HUES48 (cell line): ENCODE measurements around the gene AQP6.

ENCODE experiments used
- H3K27ac ChIP-seq: one replicate; pipeline ENCODE4 v1.7.0; 2013; ENCODE audit warnings: low read depth, low read length, inconsistent platforms
- H3K27me3 ChIP-seq: 2 replicates; pipeline ENCODE4 v1.6.1; 2013; ENCODE audit warnings: mild to moderate bottlenecking, low read length; ENCODE audit not compliant: control insufficient read depth, insufficient read depth
- H3K36me3 ChIP-seq: 2 replicates; pipeline ENCODE4 v1.6.1; 2013; ENCODE audit warnings: low read length; ENCODE audit not compliant: control insufficient read depth, insufficient read depth
- H3K4me1 ChIP-seq: 2 replicates; pipeline ENCODE4 v1.6.1; 2013; ENCODE audit warnings: mild to moderate bottlenecking, low read length; ENCODE audit not compliant: control insufficient read depth, insufficient read depth
- H3K4me3 ChIP-seq: 2 replicates; pipeline ENCODE4 v1.5.1; 2013; ENCODE audit warnings: mild to moderate bottlenecking, low read depth, low read length
- H3K9ac ChIP-seq: 2 replicates; pipeline ENCODE4 v1.6.1; 2013; ENCODE audit warnings: mild to moderate bottlenecking, low read depth, low read length, moderate library complexity
- H3K9me3 ChIP-seq: 2 replicates; pipeline ENCODE4 v1.6.1; 2013; ENCODE audit warnings: low read length; ENCODE audit not compliant: control insufficient read depth, insufficient read depth

The AQP6 gene

GRCh38 chr12:49951411-49952240 is 21.1 kb upstream of the AQP6 start:
- Histone ChIP-seq H3K9ac (no peak overlapping the region), H3K27ac (no peak overlapping the region), H3K4me1 (peaks cover 9% of the 10 kb centered on the region), H3K36me3 (no peaks in the 10 kb centered on the region), H3K9me3 (no peaks in the 10 kb centered on the region), H3K4me3 (no peak overlapping the region), H3K27me3 (peaks cover 25% of the 10 kb centered on the region)

GRCh38 chr12:49952391-49953055 is 20.2 kb upstream of the AQP6 start:
- no peak overlapping the region for H3K27ac ChIP-seq
- no peak overlapping the region for H3K9ac ChIP-seq
- peaks cover 5% of the 10 kb centered on the region; the same call in 1 of the 2 replicates for H3K4me1 ChIP-seq
- no peak overlapping the region for H3K4me3 ChIP-seq
- H3K9me3 ChIP-seq, result no peaks in the 10 kb centered on the region
- H3K36me3 ChIP-seq, result no peaks in the 10 kb centered on the region
- H3K27me3 ChIP-seq, result peaks cover 34% of the 10 kb centered on the region

GRCh38 chr12:49953151-49953550 is 19.6 kb upstream of the AQP6 start:
- Histone ChIP-seq H3K9ac (no peak overlapping the region), H3K27me3 (peaks cover 40% of the 10 kb centered on the region), H3K27ac (no peak overlapping the region), H3K4me3 (no peak overlapping the region), H3K36me3 (no peaks in the 10 kb centered on the region), H3K9me3 (no peaks in the 10 kb centered on the region), H3K4me1 (peaks cover 3% of the 10 kb centered on the region; the same call in 1 of the 2 replicates)

- Histone ChIP-seq H3K9ac (no peak overlapping the region), H3K9me3 (no peaks in the 10 kb centered on the region), H3K36me3 (no peaks in the 10 kb centered on the region), H3K4me1 (peaks cover 3% of the 10 kb centered on the region), H3K27me3 (peaks cover 49% of the 10 kb centered on the region), H3K27ac (no peak overlapping the region), H3K4me3 (no peak overlapping the region)
Measured at GRCh38 chr12:49953961-49954846, 18.5 kb upstream of the AQP6 start.

- Histone ChIP-seq H3K9me3 (no peaks in the 10 kb centered on the region), H3K9ac (no peak overlapping the region), H3K4me1 (peaks cover 13% of the 10 kb centered on the region), H3K27me3 (peaks cover 59% of the 10 kb centered on the region), H3K4me3 (no peak overlapping the region), H3K27ac (no peak overlapping the region), H3K36me3 (no peaks in the 10 kb centered on the region)
Measured at GRCh38 chr12:49954863-49955830, 17.6 kb upstream of the AQP6 start.

- H3K9ac ChIP-seq, result no peak overlapping the region
- peaks cover 68% of the 10 kb centered on the region for H3K27me3 ChIP-seq
- no peaks in the 10 kb centered on the region for H3K9me3 ChIP-seq
- H3K4me3 ChIP-seq, result no peak overlapping the region
- H3K4me1 ChIP-seq, result peaks cover 20% of the 10 kb centered on the region
- no peaks in the 10 kb centered on the region for H3K36me3 ChIP-seq
- H3K27ac ChIP-seq, result no peak overlapping the region
Measured at GRCh38 chr12:49955899-49956662, 16.7 kb upstream of the AQP6 start.

GRCh38 chr12:49956663-49957569 is 15.8 kb upstream of the AQP6 start:
- H3K9me3 ChIP-seq, result no peaks in the 10 kb centered on the region
- H3K36me3 ChIP-seq, result no peaks in the 10 kb centered on the region
- H3K4me3 ChIP-seq, result no peak overlapping the region
- no peak overlapping the region for H3K27ac ChIP-seq
- peaks cover 20% of the 10 kb centered on the region for H3K4me1 ChIP-seq
- H3K27me3 ChIP-seq, result peaks cover 74% of the 10 kb centered on the region
- no peak overlapping the region for H3K9ac ChIP-seq

GRCh38 chr12:49957570-49957967 is 15.2 kb upstream of the AQP6 start:
- Histone ChIP-seq H3K4me1 (peaks cover 20% of the 10 kb centered on the region), H3K27me3 (peaks cover 81% of the 10 kb centered on the region), H3K9me3 (no peaks in the 10 kb centered on the region), H3K36me3 (no peaks in the 10 kb centered on the region), H3K4me3 (no peak overlapping the region), H3K27ac (no peak overlapping the region), H3K9ac (no peak overlapping the region)
